Stimulated activated CD8-positive, alpha-beta memory T cell treated with anti-CD3 and anti-CD28 coated beads, Interleukin-2, amount 100 ng/mL, for 1 hour (primary cell): ENCODE measurements around the gene ZNG1C.
"Not testable (repeated sequence)": the region's sequence is repeated elsewhere in the genome, so short reads cannot be mapped to it uniquely, and the experiment has no call there.

Experiments used
- DNase-seq, 2 donors: peaks; one replicate each; pipeline ENCODE4 v3.0.0-alpha.2; 2020; ENCODE audit warnings: low read depth in 2 of 2

Gene ZNG1C

DNA sequence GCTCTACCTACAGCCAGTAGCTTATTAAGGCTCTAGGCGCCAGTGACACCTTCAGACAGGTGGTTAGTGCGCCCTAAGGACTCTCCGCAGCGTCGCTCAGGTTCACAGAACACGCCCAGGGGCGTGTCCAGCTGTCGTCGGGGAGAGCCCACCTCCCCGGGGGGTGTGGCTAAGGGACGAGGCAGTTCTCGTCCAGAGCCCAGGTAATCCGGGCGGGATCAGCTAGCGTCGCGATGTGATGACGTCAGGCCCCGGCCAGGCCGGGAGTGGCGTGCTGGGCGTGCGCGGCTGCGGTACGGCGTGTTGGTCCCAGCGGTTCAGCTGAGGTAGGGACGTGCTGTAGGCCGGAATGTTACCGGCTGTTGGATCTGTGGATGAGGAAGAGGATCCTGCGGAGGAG lies at the start of gene ZNG1C:
ZNG1C (plus strand) TSS at position 301 of the 400 bp plus-strand sequence; CDS start at position 350, 49 bp downstream.
- DNase-seq, result not testable (repeated sequence)

DNA sequence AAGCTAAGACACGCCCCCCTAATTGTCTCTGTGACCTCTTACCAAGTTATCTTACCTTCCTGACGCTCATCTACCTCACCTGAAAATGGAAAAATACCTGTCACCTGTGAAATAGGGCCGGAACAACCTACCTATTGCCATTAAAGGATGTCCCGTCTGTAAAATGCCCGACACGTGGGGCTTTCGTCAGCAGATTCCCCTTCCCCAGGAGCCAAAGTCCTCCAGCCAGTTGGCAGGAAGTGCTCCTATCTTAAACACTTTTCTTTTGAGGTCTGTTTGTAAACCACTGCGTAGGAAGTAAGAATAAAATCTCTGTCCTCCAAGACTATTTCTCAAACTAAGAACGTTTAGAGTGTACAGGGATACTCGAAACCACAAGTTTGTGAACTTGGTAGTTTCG lies 654 bp downstream of the ZNG1C start:
- DNase-seq, result not testable (repeated sequence)

DNA sequence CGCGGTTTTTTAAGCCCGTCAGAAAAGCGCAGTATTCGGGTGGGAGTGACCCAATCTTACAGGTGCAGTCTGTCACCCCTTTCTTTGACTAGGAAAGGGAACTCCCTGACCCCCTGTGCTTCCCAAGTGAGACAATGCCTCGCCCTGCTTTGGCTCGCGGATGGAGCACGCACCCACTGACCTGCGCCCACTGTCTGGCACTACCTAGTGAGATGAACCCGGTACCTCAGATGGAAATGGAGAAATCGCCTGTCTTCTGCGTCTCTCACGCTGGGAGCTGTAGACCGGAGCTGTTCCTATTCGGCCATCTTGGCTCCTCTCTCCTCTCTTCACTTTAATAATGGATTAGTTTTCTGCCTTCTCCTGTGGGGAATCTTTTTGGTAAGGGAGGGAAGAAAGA lies 39.3 kb downstream of the ZNG1C start:
- DNase-seq, result not testable (repeated sequence)

DNA sequence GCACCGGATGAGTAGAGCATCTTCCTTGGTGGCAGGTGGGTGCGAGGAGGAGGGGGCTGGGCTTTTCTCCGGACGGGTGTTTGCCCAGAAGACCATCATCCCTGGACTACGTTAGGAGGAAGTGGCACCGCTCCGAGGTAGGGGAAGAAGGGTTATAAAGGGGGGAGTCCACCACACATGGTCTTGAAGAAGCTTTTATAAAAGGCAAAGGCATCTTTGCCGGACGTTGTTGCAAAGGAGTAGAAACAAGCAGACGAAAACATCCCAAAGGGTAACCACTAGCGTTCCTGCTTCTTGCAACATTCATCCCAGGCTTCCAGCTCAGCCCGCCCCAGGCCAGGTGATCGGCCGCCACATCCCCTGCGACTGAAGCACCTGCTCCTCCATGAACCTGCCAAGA lies 60.8 kb downstream of the ZNG1C start, which contains the start of gene FOXD4L3:
FOXD4L3 (plus strand) TSS at position 301 of the 400 bp plus-strand sequence; CDS start at position 386, 85 bp downstream.
- DNase-seq, result not testable (repeated sequence)

DNA sequence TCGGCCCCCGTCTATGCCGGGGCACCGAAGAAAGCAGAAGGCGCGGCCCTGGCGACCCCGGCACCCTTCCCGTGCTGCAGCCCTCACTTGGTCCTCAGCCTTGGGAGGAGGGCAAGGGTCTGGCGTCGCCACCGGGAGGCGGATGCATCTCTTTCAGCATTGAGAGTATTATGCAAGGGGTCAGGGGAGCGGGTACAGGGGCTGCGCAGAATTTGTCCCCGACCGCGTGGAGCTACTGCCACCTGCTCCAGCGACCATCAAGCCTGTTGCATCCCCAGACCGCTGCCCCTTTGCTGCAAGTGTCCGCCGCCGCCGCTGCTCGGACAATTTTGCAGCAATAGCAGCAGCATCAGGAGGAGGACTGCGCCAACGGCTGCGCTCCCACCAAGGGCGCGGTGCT lies 62.0 kb downstream of the ZNG1C start:
- not testable (repeated sequence) for DNase-seq

DNA sequence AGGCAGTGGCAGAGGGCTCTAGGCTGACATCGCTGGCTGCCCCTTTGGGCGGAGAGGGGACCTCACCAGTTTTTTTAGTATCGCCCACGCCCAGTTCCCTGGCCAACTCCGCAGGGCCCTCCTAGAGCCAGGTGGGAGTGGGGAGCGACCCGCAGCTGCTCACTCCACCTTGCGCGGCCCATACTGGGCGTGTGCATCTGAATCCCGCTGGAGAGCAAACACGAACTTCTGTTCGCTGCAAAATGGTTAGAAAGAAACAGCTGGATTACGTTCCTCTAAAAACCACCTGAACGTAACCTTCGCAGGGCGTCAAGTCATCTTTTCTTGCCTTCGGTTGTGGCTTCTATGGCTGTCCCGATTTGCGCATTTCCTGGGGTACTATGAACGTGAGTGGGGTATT lies 62.4 kb downstream of the ZNG1C start:
- not testable (repeated sequence) for DNase-seq

DNA sequence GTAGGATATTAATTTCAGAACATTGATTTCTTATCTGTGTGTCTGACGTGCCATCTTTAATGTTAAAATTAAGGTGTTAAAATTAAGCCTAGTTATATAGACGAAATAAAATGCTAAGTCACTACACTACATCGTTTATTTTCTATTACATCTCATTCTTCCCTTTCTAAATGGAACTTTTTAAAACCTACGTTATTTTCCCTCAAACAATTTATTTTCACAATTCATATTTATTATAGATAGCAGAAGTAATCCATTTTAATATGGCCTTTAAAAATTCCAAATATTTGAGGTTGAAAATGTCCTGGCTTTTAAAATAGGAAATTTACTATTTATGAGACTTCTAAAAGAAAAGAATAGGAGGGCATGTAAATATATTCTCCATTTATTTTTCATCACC lies 63.0 kb downstream of the ZNG1C start:
- DNase-seq, result not testable (repeated sequence)

DNA sequence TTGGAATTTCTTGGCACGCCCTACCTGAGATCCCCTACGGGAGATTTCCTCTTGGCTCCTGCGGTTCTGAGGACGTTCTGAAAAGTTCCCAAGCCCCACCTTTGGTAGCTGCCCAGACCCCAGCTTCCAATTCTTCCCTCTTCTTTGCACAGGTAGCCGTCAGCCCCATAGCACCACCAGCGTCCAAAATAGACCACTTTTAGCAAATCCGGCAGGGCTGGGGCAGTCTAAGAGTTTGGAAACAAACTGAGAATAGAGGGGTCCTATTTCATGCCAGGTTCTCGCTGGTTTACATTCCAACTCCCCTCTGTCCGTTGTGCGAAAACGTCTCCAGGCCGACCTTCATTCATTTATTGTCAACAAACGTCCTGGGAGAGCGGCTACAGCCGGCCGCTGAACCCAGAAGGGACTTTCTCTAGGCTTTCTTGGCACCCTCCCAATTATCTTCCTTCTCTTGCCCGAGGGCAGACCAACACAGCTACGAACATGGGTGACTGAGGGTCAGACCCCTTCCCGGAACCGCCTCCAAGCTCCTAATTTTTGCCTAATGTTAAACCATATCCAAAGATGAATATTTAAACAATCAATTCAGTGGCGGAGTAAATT lies 64.0 kb downstream of the ZNG1C start:
- DNase-seq, result not testable (repeated sequence)

DNA sequence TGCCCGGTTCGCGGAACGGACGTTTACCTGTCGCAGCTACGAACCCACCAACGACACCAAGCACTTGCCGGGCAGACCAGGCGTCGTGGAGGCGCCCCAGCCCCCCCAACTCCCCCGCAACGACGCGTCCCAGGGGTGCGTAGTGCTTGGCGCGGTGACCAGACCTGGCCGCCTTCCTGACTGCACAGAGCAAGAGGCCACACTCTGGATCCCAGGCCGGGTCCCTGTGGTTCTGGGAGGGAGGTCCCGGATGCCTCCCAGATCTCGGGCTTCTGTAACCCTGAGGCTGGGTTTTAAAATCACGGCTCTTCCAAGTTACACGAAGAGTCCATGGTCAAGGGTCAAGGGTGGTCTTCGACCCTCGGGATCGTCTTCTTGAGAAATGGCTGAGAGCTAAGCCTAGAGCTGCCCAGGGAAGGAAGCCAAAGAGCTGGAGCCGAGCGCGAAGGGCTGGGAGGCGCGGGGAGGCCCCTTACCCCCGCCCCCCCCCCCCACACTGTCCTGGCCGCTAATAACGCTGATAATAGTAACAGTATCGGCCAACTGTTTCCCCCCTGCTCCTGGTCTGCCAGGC lies 64.7 kb downstream of the ZNG1C start:
- DNase-seq, result not testable (repeated sequence)

DNA sequence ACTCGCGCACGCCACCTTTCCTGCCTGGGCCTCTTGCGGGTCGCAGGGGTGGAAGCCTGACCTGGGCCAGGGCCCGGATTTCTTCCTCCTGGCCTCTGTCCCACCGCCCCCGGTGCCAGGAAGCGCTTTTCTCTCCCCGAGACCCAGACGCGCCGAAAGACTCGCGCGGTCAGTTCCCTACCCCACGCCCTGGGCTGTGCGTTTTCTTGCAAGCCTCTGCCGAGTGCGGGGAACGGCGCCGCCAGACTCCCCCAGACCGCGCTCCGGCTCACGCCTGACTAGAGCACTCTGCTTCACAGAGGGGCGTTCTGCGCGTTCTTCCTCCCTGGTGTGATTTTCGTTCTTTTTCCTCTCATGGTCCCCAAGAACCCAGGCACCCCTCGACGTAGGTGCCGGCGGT lies 65.3 kb downstream of the ZNG1C start:
- not testable (repeated sequence) for DNase-seq

DNA sequence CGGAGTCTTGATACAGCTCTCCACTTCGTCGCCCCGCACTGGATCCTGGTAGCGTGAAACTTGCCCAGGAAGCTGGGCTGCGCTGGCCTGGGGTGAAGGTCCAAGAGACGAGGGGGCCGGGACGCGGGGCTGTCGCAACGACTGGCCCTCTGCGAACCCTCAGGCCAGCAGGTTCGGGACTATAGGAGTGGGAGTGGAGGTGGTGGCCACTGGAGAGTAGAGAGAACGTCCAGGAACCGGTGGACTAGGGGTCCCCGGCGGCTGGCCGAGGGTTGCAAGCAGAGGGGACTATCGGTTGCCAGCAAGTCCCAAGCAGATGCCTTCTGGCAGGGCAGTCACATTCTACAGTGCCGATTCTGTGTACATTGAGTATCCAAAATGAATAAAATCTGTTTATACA lies 65.9 kb downstream of the ZNG1C start:
- not testable (repeated sequence) for DNase-seq

DNA sequence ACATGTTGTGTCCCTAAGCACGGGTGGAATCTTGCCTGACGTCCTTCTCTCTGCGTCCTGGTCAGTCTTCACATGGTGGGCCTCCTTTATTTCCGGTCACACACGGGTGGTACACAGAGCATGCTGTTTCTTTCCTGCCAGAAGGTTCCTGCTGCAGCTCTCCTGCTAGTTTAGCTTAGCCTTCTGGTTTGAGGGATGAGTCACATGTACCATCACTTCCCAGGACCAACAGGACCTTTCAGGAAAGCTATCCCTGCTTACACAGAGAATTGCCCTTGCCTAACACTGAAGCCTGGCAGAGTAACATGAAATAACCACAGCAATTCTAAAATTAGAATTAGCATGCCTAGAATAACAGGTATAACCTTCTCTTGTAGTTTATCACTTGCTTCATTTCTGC lies 69.4 kb downstream of the ZNG1C start:
- DNase-seq, result not testable (repeated sequence)

DNA sequence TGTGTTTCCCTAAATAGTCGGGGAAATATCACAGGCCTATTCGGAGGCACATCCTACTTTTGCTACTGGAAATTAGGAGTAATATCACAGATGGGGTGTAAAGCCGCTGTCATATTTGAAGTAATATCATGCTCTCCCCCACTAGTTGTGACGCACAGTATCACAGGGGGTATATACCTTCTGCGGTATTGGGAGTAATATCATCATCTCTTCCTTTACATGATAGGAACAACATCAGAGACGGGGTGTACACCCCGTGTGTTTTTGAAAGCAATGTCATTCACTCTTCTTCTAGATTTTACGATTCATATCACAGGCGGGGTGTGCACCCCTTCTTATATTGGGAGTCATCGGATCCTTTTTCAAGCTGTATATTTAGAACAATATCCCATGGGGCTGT lies 76.4 kb downstream of the ZNG1C start:
- DNase-seq, result not testable (repeated sequence)

DNA sequence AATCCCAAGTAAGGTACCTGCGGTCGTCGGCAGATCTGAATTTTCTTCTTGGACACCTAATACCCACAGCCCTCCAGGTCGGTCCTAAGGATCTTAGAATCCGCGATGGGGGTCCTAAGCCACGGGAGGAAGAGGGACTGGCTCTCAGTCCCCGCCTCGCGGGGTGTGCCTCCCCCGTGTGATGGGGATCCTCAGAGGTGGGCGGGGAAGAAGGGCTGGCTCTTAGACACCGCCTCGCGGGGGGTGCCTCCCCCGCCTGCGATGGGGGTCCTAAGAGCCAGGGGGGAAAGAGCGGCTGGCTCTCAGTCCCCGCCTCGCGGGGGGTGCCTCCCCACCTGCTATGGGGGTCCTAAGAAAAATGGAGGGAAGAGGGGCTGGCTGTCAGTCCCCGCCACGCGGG lies 82.0 kb downstream of the ZNG1C start:
- DNase-seq, result not testable (repeated sequence)

DNA sequence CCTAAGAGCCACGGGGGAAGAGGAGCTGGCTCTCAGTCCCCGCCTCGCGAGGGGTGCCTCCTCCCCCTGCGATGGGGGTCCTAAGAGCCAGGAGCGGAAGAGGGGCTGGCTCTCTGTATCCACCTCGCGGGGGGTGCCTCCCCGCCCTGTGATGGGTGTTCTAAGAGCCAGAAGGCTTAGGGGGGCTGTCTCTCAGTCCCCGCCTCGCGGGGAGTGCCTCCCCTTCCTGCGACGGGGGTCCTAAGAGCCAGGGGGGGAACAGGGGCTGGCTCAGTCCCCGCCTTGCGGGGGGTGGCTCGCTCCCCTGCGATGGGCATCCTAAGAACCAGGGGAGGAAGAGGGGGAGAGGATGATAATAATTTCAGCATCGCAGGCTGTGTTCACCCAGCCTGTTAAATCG lies 82.7 kb downstream of the ZNG1C start:
- not testable (repeated sequence) for DNase-seq

DNA sequence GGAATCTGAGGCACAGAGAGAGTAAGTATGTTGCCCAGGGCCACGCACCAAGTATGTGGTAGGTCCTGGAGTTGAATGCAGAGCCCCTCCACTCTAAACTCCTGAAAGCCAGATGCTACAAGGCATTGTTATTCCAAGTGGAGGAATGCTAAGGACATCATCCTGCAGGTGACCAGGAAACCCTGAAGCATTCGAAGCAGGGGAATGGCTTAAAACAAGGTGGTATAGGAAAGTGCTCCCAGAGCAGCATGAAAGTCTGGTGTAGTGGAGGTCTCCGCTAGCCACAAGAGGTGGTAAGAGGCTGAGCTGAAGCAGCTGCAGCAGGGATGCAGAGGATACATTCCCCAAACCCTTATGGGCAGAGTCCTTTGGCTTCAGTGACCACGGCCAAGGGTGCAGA lies 87.3 kb downstream of the ZNG1C start:
- DNase-seq, result not testable (repeated sequence)

DNA sequence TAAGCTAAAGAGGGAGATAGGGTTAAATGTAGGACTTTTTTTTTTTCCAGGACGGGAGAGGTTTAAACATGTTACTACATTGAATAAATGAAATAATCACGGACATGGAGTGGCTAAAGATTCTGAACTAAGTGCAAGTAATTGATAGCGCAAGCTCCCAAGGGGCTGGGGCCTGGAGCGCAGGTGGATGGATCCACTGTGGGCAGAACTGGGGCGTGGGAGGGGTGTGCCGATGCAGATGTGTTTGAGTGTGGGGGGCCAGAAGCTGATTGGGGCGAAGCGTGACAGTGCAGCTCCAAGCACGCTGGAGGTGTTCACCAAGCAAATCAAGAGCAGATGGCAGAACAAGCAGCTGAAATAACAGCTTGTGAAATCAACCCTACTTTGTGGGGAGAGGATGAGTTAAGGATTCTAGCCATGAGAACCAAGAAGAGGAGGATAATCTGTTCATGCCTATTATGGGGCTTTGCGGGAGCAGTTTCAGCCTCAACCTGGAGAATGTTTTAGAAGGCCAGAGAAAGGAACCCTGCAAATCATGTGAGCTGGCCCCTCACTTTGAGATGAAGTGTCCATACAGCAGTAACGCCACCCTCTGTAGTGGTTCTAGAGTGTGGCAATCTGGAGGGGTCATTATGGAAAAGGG lies 88.9 kb downstream of the ZNG1C start:
- not testable (repeated sequence) for DNase-seq

DNA sequence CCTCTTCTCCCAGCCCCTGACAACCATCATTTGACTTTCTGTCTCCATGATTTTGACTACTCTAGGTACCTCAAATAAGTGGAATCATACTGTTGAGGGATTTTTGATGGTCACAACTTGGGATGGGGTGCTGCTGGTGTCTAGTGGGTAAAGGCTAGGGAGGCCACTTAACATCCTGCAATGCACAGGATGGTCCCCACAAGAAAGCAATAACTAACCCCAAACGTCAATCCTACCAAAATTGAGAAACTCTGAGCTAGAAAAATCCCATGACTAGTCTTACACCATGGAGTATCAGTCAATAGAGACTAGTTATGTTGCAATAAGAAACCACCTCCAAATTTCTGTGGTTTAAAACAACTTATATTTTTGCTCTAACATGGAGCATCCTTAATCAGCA lies 90.3 kb downstream of the ZNG1C start:
- DNase-seq, result not testable (repeated sequence)

DNA sequence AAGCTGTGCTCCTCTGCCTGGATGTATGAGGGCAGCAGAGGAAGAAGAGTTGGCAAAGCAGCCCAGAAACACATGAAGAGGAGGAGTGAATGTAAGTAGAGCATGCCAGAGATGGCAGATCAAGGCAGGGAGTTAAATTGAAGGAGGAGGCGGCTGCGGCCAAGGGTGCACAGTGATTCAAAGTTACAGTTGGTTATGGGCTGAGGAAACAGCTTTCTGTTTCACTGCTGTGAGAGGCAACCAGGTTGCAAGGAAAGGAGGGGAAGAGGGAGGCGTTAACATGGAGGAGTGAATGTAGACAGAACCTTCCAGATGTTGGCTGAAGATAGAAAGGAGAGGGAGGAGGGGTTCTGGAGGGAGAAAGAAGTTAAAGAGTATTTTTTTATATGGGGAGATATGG lies 94.2 kb downstream of the ZNG1C start:
- not testable (repeated sequence) for DNase-seq

DNA sequence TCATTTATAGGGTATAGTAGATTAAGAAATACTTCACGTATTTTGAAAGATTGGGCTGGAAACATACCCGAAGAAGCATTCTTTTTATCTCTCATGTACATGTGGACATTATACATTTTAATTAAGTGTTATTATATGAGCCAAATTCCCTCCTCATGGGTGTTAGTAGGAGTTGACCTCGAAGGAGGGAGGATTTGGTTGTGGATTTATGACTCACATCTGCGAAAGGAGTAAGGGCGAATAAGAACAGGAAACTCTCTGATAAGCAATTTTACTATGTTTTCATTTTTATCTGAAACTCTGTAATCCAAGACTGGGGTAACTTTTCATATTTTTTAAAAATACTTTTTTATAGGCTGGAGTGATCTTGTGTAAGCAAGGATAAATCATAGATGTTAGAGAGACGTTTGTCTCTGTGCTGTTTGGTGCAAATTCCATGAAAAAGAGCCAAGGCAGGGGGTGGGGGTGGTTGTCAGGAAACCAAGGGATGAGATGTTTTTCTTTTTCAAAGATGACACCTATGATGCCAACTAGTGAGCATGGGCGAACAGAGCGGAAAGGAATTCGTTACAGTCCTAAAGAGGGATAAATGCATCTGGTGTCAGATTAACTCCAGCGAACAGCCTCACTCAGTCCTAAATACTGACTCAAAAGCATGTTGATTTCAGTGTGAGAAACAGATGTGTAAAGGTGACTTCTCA lies 95.0 kb downstream of the ZNG1C start:
- not testable (repeated sequence) for DNase-seq

DNA sequence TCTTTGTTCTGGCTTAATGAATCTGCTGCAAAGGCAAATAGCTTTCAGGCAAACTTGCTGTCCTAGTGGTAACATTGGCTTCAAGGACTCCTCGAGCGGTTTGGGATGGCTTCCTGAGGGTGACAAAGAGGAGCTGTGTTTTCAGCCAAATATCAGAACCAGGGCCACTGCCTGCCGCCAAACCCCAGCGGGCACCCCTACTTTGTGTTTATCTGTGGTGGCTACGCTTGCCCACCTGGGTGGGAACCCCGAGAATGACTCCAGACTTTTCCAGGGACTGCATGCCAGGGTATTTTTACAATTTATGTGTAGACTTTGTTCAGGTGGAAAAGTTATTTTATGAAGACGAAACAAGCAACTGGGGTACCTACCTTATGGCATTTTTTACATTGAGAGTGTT lies 96.2 kb downstream of the ZNG1C start:
- DNase-seq, result not testable (repeated sequence)

DNA sequence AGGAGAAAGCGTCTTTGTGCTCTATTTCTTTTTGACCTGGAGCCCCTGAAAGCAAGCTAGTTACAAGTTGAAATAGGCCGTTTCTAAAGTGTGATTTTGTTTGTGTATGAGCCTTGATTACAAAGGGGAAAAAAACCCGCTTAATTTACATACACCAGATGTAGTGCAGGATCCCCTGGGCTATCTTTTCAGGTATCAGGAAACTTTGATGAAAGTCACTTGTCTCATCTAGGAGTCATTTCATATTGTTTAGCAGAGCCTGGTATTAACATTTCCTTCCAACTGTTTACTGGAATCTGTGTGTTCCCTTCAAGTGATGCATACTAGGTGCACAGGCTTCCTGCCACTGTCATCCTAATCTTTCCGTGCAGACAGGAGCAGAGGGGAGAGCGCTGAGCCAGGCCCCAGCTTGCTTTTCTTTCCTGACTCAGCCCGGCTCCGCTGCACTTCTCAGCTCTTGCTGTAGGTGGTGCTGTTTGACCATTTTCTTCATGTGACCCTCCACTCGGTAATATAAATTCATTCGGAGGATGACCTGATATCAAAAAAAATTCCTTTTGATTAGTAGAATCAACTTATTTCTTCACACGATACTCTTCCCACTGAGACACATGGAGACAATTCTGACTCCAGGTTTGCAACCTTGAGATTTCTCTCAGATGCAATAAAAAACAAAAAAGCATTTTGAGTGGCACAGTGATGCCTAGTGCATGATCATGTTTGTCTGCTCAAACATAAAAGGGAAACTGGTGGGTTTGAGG lies 100.7 kb downstream of the ZNG1C start:
- DNase-seq, result not testable (repeated sequence)
